Calu3 (cell line): Measurements from ENCODE around the gene PAX3. TPM values are rescaled to one million over a fixed set of nuclear protein-coding genes. Genes with fewer than 3 reads are reported as not detected.

Source experiments
- BruUV-seq: library from RNA; stranded (reverse); fragments of 400-500 nt; replicated peaks from 2 replicates; lab custom pipeline; 2021; lab: Mats Ljungman, UMichigan
- CTCF ChIA-PET: fragments of 300-600 bp; sonication (Branson Sonifier 250); formaldehyde crosslinking; loops from one replicate; lab custom pipeline; 2022; ENCODE audit warnings: antibody characterized with exemption; lab: Charles Lee
- DNase-seq: peaks from one replicate; pipeline ENCODE4 v3.0.0; 2022
- H3K27ac Mint-ChIP-seq: one replicate; pipeline ENCODE4 v1.8.0; 2022; ENCODE audit warnings: mixed read lengths; ENCODE audit not compliant: unreplicated experiment
- H3K27me3 Mint-ChIP-seq: one replicate; pipeline ENCODE4 v1.8.0; 2022; ENCODE audit warnings: mixed read lengths; ENCODE audit not compliant: unreplicated experiment
- H3K36me3 Mint-ChIP-seq: one replicate; pipeline ENCODE4 v1.8.0; 2022; ENCODE audit warnings: mild to moderate bottlenecking, moderate library complexity, mixed read lengths; ENCODE audit not compliant: insufficient read depth, unreplicated experiment
- H3K4me1 Mint-ChIP-seq: one replicate; pipeline ENCODE4 v1.8.0; 2022; ENCODE audit warnings: mild to moderate bottlenecking, low read depth, mixed read lengths; ENCODE audit not compliant: unreplicated experiment
- H3K4me3 Mint-ChIP-seq: one replicate; pipeline ENCODE4 v1.8.0; 2022; ENCODE audit warnings: mild to moderate bottlenecking, low read depth, moderate library complexity, mixed read lengths; ENCODE audit not compliant: unreplicated experiment
- H3K9me3 Mint-ChIP-seq: one replicate; pipeline ENCODE4 v1.8.0; 2022; ENCODE audit warnings: low read depth, mixed read lengths; ENCODE audit not compliant: unreplicated experiment
- intact Hi-C: fragments of 100-400 bp; cut with micrococcal nuclease; formaldehyde crosslinking; loops from one replicate; pipeline ENCODE4 v1.10.0; 2022; ENCODE audit not compliant: unreplicated experiment
- total RNA-seq: library from RNA; stranded (reverse); gene quantifications from 2 replicates; pipeline ENCODE4 v1.2.3, GENCODE V29; 2022
- TF ChIP-seq, protein P1 (sequence below): fragments of 200-600 bp; IDR thresholded peaks from one replicate; pipeline ENCODE4 v1.8.0; 2022; ENCODE audit warnings: antibody characterized with exemption; ENCODE audit not compliant: unreplicated experiment

The PAX3 gene
- total RNA-seq, 1 experiment from 2014 or later = not detected

DNA sequence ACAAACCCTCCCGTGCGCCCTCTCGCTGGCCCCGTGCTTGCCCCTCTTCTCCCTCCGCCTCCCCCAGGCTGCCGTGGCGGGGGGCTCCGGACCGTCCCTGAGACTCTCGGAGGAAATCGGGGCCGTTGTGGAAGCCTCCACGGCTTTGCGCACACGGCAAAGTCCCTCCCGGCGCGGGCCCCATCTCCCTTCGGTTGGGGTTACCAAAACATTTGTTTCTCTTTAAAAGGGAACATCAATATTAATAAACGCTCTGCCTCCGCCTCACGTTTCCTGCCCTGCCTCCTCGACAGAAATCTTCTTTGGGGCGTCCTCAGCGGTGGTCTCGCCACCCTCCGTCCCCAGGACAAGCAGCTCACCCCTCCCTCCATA, 3.8 kb downstream of the PAX3 start:
- peaks cover 89% of the 10 kb centered on the region for H3K27me3 Mint-ChIP-seq
- H3K4me3 Mint-ChIP-seq = no peak overlapping the region
- H3K4me1 Mint-ChIP-seq = no peaks in the 10 kb centered on the region
- intact Hi-C loops = loop anchor here (5.0 kb wide), 1 partner anchor 243 kb away; no protein-coding TSS in a partner anchor
- H3K36me3 Mint-ChIP-seq = no peaks in the 10 kb centered on the region
- H3K27ac Mint-ChIP-seq = no peak overlapping the region
- H3K9me3 Mint-ChIP-seq = peaks cover 5% of the 10 kb centered on the region
- CTCF ChIA-PET = no interaction called here
- DNase-seq = no peak
- no TSS peak for BruUV-seq
- TF ChIP-seq, protein P1, sequence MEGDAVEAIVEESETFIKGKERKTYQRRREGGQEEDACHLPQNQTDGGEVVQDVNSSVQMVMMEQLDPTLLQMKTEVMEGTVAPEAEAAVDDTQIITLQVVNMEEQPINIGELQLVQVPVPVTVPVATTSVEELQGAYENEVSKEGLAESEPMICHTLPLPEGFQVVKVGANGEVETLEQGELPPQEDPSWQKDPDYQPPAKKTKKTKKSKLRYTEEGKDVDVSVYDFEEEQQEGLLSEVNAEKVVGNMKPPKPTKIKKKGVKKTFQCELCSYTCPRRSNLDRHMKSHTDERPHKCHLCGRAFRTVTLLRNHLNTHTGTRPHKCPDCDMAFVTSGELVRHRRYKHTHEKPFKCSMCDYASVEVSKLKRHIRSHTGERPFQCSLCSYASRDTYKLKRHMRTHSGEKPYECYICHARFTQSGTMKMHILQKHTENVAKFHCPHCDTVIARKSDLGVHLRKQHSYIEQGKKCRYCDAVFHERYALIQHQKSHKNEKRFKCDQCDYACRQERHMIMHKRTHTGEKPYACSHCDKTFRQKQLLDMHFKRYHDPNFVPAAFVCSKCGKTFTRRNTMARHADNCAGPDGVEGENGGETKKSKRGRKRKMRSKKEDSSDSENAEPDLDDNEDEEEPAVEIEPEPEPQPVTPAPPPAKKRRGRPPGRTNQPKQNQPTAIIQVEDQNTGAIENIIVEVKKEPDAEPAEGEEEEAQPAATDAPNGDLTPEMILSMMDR = no peak

DNA sequence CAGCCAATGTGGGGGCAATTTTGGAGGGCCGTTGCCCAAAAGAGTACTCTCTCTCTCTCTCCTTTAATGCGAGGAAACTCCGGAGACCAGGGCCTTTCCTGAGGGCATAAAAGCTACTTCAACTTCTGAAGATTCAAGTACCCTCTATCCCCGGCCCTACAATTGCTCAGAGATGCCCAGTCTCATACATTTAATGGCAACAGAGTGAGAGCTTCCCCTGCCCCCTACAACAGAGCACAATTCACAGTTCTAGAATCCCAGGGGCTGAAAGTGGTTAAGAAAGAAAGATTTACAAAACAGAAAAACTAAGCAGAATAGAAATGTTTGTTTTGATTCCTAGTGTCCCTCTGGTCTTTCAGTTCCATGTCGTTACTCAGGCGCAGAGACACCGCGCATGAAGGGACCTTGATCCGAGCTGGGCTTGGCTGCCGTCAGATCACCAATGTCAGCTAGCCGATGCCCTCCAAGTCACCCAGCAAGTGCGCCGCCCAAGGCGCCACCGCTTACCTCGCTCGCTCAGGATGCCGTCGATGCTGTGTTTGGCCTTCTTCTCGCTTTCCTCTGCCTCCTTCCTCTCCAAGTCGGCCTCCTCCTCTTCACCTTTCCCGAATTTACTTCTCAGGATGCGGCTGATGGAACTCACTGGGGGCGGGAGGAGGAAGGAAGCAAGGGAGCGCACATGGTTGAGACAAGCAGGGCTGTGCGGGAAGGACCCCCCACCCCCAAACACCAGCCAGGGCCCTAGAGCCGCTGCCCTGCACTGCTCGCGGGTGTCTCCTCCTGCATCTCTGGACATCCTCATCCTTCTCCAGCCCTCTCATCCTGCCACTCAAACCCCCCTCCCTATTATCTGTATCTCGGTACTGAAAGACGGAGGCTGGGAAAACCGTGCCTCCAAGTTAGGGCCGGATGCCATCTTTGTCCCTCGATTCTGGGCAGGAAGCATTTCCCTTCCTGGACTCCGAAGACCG, 4.9 kb downstream of the PAX3 start:
- Mint-ChIP-seq H3K9me3 (no peaks in the 10 kb centered on the region), H3K4me3 (no peak overlapping the region), H3K27me3 (peaks cover 89% of the 10 kb centered on the region), H3K4me1 (no peaks in the 10 kb centered on the region), H3K27ac (no peak overlapping the region), H3K36me3 (no peaks in the 10 kb centered on the region)
- intact Hi-C loops = loop anchor here (5.0 kb wide), 1 partner anchor 242 kb away; no protein-coding TSS in a partner anchor
- no TSS peak for BruUV-seq
- no peak for DNase-seq
- CTCF ChIA-PET = no interaction called here
- TF ChIP-seq, protein P1 = no peak

DNA sequence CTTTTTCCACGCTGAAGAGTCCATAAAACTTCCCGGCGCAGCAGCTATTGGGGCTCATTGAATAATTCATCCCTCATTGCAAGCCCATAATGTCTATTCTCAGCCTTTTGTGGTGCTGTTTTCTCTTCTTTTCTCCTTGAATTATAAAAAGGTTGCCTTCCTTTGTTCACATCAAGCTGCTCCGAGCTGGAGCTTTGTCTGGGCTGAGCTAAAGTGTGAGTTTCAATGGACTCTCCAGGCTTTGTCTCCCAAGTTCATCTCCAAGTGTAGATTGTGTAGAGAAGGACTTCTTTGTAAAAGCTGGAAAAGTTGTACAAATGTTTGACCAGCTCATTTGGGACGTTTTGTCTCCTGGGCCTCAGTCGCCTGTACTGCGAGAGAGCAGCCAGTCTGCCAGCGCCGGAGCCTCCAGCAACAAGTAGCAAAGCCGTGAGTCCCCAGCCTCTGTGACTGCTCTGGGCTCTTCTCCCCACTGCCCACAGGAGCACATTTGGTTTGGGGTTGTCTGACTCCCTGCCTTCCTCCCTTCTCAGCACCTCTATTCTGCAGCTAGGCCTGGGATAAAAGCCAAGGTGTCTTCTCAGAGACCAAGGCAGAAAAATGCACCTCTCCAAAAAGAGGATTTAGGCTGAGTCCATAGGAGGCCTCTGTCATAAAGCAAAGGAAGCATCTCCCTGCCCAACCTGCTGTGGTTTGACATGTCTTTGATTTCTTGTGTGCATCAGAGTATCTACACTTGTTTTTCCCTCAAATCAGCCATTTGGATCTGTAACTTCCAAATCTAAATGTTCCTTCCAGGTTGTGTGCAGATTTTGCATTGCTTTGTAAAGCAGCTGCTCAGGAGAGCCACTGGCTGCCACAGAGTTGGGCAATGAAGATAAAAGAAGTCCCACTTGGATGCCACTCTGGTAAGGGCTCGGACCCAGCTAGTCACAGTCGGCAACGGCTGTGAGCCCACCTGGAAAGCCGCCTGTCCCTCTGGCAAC, 6.4 kb downstream of the PAX3 start:
- DNase-seq = no peak
- intact Hi-C loops = loop anchor here (5.0 kb wide), 1 partner anchor 240 kb away; no protein-coding TSS in a partner anchor
- no peak overlapping the region for H3K4me3 Mint-ChIP-seq
- peaks cover 99% of the 10 kb centered on the region for H3K27me3 Mint-ChIP-seq
- H3K4me1 Mint-ChIP-seq = no peaks in the 10 kb centered on the region
- TF ChIP-seq, protein P1 = no peak
- no peak overlapping the region for H3K27ac Mint-ChIP-seq
- no peaks in the 10 kb centered on the region for H3K9me3 Mint-ChIP-seq
- no TSS peak for BruUV-seq
- H3K36me3 Mint-ChIP-seq = no peaks in the 10 kb centered on the region
- CTCF ChIA-PET = no interaction called here

DNA sequence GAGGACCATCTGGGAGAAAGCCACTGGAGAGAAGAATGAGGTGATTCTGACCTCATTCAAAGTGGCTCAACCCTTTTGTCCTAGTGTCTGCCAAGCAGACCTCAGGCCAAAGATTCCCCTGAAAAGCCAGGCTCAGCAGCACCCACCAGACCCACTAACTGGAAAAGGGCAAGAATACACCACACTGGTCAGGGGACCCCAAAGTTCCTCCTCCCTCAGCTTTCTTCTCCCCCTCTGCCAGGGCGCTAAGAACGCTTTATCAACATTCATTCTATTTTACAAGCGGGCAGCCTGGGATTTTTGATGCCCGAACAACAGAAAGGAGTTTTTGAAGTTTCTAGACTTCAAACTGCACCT, 7.3 kb downstream of the PAX3 start:
- CTCF ChIA-PET = no interaction called here

More for the DNA sequence above, 7.3 kb downstream of the PAX3 start:
- no peaks in the 10 kb centered on the region for H3K36me3 Mint-ChIP-seq
- no peak for DNase-seq
- no peaks in the 10 kb centered on the region for H3K9me3 Mint-ChIP-seq
- no peak overlapping the region for H3K4me3 Mint-ChIP-seq
- TF ChIP-seq, protein P1 = no peak
- peaks cover 100% of the 10 kb centered on the region for H3K27me3 Mint-ChIP-seq
- BruUV-seq = no TSS peak
- intact Hi-C loops = loop anchor here (5.0 kb wide), 1 partner anchor 239 kb away; no protein-coding TSS in a partner anchor
- H3K4me1 Mint-ChIP-seq = no peaks in the 10 kb centered on the region
- H3K27ac Mint-ChIP-seq = no peak overlapping the region
